Epithelial cell of proximal tubule (primary cell): ENCODE measurements around the gene ARHGEF17. TPM values are rescaled to one million over a fixed set of nuclear protein-coding genes. Genes with fewer than 3 reads are reported as not detected.

Experiments used
- DNase-seq: peaks from one replicate; pipeline ENCODE4 v3.0.0-alpha.2; 2011; ENCODE audit warnings: low read depth
- H3K4me3 ChIP-seq: 2 replicates; pipeline ENCODE4 v1.5.1; 2011; ENCODE audit warnings: low read depth, mild to moderate bottlenecking, low read length
- CTCF ChIP-seq: conservative IDR thresholded peaks from 2 replicates; pipeline ENCODE4 v1.5.1; 2012; ENCODE audit warnings: low read depth, mild to moderate bottlenecking, low read length
- total RNA-seq: library from RNA; depleted of rRNA; stranded (reverse); fragments of >200 nt; gene quantifications from 2 replicates; pipeline ENCODE4 v1.2.3, GENCODE V29; 2015

Gene ARHGEF17
- total RNA-seq, 1 donor from 2014 or later: 26.4 TPM

- TF ChIP-seq CTCF: no peak
- no peak overlapping the region for H3K4me3 ChIP-seq
- DNase-seq: no peak
Observed at GRCh38 chr11:73293356-73293936, 14.6 kb upstream of the ARHGEF17 start.

GRCh38 chr11:73294604-73295003 is 13.5 kb upstream of the ARHGEF17 start:
- no peak for DNase-seq
- no peak overlapping the region for H3K4me3 ChIP-seq
- TF ChIP-seq CTCF: no peak

- peak; percentile 99 for TF ChIP-seq CTCF
- peak; percentile 50 for DNase-seq
Observed at GRCh38 chr11:73295241-73295995, 12.7 kb upstream of the ARHGEF17 start.

GRCh38 chr11:73295996-73296318 is 12.1 kb upstream of the ARHGEF17 start:
- no peak for DNase-seq
- no peak for TF ChIP-seq CTCF
- H3K4me3 ChIP-seq: no peak overlapping the region

More at GRCh38 chr11:73295241-73295995, 12.7 kb upstream of the ARHGEF17 start:
- no peak overlapping the region for H3K4me3 ChIP-seq

GRCh38 chr11:73296501-73297230 is 11.4 kb upstream of the ARHGEF17 start:
- H3K4me3 ChIP-seq: no peak overlapping the region
- no peak for DNase-seq
- TF ChIP-seq CTCF: no peak

GRCh38 chr11:73297231-73297590 is 10.9 kb upstream of the ARHGEF17 start:
- DNase-seq: no peak
- no peak overlapping the region for H3K4me3 ChIP-seq
- no peak for TF ChIP-seq CTCF
